ENCODE measurements around the gene SYN1. TPM values are rescaled to one million over a fixed set of nuclear protein-coding genes. Genes with fewer than 3 reads are reported as not detected.
"Not testable (repeated sequence)": the region's sequence is repeated elsewhere in the genome, so short reads cannot be mapped to it uniquely, and the experiment has no call there.

Gene SYN1
- total and polyA plus RNA-seq, 4 donors, result 0.09 to 2.5 (median 0.60) TPM

DNA sequence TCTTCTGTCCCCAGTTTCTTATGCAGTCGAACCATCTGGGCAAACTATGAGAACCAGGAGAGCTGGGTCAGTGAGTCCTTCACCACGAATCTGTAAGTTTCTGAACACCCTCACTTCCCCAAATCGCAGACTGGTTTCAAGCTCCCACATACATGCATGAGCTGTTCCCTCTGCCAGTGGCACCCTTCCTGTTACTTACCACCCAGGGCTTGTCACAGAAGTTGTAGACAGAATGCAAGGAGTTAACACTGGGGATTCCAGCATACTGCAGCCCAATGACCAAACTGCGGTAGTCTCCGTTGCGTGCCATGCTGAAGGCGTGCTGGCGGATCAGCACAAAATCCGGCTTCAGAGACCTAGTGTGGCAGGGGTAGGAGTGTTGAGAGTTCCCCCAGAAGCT lies 14.6 kb downstream of the SYN1 start:
- TF ChIP-seq SP1 (IDR thresholded peaks at IDR 0.05), result no peak
- TF ChIP-seq HNF4A (conservative IDR thresholded peaks at IDR 0.05), result no peak
- TF ChIP-seq NR2F2 (IDR thresholded peaks at IDR 0.05), result no peak
- TF ChIP-seq FOXA2 (IDR thresholded peaks at IDR 0.05), result no peak
- TF ChIP-seq TAF1 (conservative IDR thresholded peaks at IDR 0.05), result no peak
- Histone ChIP-seq H3K36me3 (ENCODE audit: control insufficient read depth in 4 of 4, insufficient read depth in 3 of 4, low read depth in 1 of 4, low read length in 3 of 4) (no peaks in the 10 kb centered on the region), H3K9ac (ENCODE audit: low read depth in 1 of 2, low read length in 2 of 2) (no peak overlapping the region), H3K4me1 (ENCODE audit: control insufficient read depth in 4 of 4, insufficient read depth in 4 of 4, low read length in 3 of 4) (no peaks in the 10 kb centered on the region), H3K27ac (ENCODE audit: low read depth in 1 of 2, low read length in 2 of 2) (no peak overlapping the region), H3K9me3 (ENCODE audit: control insufficient read depth in 4 of 4, low read length in 3 of 4) (no peaks in the 10 kb centered on the region), H3K27me3 (ENCODE audit: control insufficient read depth in 4 of 4, insufficient read depth in 4 of 4, low read length in 3 of 4) (no peaks in the 10 kb centered on the region), H3K4me3 (ENCODE audit: low read depth in 1 of 3, low read length in 3 of 3) (no peak overlapping the region)
- DNase-seq (ENCODE audit: low spot score), result no peak
- 70% methylated on average over 9 of the region's 9 CpGs for WGBS

DNA sequence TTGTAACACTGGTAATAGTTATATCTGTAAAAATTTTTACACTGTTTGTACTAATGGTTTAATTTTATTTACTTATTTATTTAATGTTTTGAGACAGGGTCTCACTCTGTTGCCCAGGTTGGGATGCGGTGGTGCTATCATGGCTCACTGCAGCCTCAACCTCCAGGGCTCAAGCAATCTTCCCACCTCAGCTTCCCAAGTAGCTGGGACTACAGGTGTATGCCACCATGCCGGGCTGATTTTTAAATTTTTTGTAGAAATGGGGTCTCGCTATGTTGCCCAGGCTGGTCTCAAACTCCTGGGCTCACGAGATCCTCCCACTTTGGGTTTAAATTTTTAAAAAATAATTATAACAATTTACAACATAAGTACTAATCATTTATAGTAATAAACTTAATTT lies 16.5 kb downstream of the SYN1 start:
- H3K27me3 ChIP-seq (ENCODE audit: control insufficient read depth in 4 of 4, insufficient read depth in 4 of 4, low read length in 3 of 4); H3K9me3 ChIP-seq (ENCODE audit: control insufficient read depth in 4 of 4, low read length in 3 of 4); H3K9ac ChIP-seq (ENCODE audit: low read depth in 1 of 2, low read length in 2 of 2): not testable (repeated sequence)

DNA sequence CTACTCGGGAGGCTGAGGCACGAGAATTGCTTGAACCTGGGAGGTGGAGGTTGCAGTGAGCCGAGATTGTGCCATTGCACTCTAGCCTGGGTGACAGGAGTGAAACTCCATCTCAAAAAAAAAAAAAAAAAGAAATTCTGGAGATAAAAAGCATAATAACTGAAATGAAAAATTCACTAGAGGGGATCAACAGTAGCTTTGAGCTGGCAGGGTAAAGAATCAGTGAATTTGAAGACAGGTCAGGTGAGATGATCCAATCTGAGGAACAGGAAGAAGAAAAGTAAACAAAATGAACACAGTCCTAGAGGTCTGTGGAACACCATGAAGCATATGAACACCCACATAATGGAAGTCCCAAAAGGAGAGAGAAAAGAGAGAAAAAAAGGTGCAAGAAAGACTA lies 22.4 kb downstream of the SYN1 start:
- Histone ChIP-seq H3K27me3 (ENCODE audit: control insufficient read depth in 4 of 4, insufficient read depth in 4 of 4, low read length in 3 of 4) (peaks cover 0 to 3% (median 0%) of the 10 kb centered on the region in 4 donors), H3K9ac (ENCODE audit: low read depth in 1 of 2, low read length in 2 of 2) (no peak overlapping the region), H3K27ac (ENCODE audit: low read depth in 1 of 2, low read length in 2 of 2) (no peak overlapping the region), H3K4me3 (ENCODE audit: low read depth in 1 of 3, low read length in 3 of 3) (no peak overlapping the region), H3K9me3 (ENCODE audit: control insufficient read depth in 4 of 4, low read length in 3 of 4) (peaks cover 0 to 3% (median 1%) of the 10 kb centered on the region in 4 donors), H3K36me3 (ENCODE audit: control insufficient read depth in 4 of 4, insufficient read depth in 3 of 4, low read depth in 1 of 4, low read length in 3 of 4) (no peaks in the 10 kb centered on the region), H3K4me1 (ENCODE audit: control insufficient read depth in 4 of 4, insufficient read depth in 4 of 4, low read length in 3 of 4) (no peaks in the 10 kb centered on the region)
- TF ChIP-seq RXRA (IDR thresholded peaks at IDR 0.05) (no peak), HNF4G (IDR thresholded peaks at IDR 0.05) (no peak), YY1 (IDR thresholded peaks at IDR 0.05) (no peak), RAD21 (IDR thresholded peaks at IDR 0.05) (no peak), HNF4A (conservative IDR thresholded peaks at IDR 0.05) (no peak)
- TF ChIP-seq, protein P1, sequence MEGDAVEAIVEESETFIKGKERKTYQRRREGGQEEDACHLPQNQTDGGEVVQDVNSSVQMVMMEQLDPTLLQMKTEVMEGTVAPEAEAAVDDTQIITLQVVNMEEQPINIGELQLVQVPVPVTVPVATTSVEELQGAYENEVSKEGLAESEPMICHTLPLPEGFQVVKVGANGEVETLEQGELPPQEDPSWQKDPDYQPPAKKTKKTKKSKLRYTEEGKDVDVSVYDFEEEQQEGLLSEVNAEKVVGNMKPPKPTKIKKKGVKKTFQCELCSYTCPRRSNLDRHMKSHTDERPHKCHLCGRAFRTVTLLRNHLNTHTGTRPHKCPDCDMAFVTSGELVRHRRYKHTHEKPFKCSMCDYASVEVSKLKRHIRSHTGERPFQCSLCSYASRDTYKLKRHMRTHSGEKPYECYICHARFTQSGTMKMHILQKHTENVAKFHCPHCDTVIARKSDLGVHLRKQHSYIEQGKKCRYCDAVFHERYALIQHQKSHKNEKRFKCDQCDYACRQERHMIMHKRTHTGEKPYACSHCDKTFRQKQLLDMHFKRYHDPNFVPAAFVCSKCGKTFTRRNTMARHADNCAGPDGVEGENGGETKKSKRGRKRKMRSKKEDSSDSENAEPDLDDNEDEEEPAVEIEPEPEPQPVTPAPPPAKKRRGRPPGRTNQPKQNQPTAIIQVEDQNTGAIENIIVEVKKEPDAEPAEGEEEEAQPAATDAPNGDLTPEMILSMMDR (IDR thresholded peaks at IDR 0.05; ENCODE audit: low read depth, low read length, missing input control), result no peak
- no peak for DNase-seq (ENCODE audit: low spot score)
- 96% methylated on average over 3 of the region's 3 CpGs for WGBS

More for the DNA sequence above, 16.5 kb downstream of the SYN1 start:
- DNase-seq (ENCODE audit: low spot score); H3K4me3 ChIP-seq (ENCODE audit: low read depth in 1 of 3, low read length in 3 of 3); H3K36me3 ChIP-seq (ENCODE audit: control insufficient read depth in 4 of 4, insufficient read depth in 3 of 4, low read depth in 1 of 4, low read length in 3 of 4); H3K27ac ChIP-seq (ENCODE audit: low read depth in 1 of 2, low read length in 2 of 2); H3K4me1 ChIP-seq (ENCODE audit: control insufficient read depth in 4 of 4, insufficient read depth in 4 of 4, low read length in 3 of 4): not testable (repeated sequence)
- WGBS, result 97% methylated on average over 4 of the region's 4 CpGs

- Histone ChIP-seq H3K4me3 (ENCODE audit: low read depth in 1 of 3, low read length in 3 of 3) (no peak overlapping the region), H3K36me3 (ENCODE audit: control insufficient read depth in 4 of 4, insufficient read depth in 3 of 4, low read depth in 1 of 4, low read length in 3 of 4) (no peaks in the 10 kb centered on the region), H3K9ac (ENCODE audit: low read depth in 1 of 2, low read length in 2 of 2) (no peak overlapping the region), H3K9me3 (ENCODE audit: control insufficient read depth in 4 of 4, low read length in 3 of 4) (peaks cover 0 to 3% (median 1%) of the 10 kb centered on the region in 4 donors), H3K4me1 (ENCODE audit: control insufficient read depth in 4 of 4, insufficient read depth in 4 of 4, low read length in 3 of 4) (no peaks in the 10 kb centered on the region), H3K27me3 (ENCODE audit: control insufficient read depth in 4 of 4, insufficient read depth in 4 of 4, low read length in 3 of 4) (peaks cover 0 to 3% (median 0%) of the 10 kb centered on the region in 4 donors), H3K27ac (ENCODE audit: low read depth in 1 of 2, low read length in 2 of 2) (no peak overlapping the region)
- TF ChIP-seq YY1 (IDR thresholded peaks at IDR 0.05) (no peak), JUND (IDR thresholded peaks at IDR 0.05) (no peak), FOXA2 (IDR thresholded peaks at IDR 0.05) (no peak), HNF4G (IDR thresholded peaks at IDR 0.05) (no peak), RXRA (IDR thresholded peaks at IDR 0.05) (no peak)
- TF ChIP-seq, protein P2, sequence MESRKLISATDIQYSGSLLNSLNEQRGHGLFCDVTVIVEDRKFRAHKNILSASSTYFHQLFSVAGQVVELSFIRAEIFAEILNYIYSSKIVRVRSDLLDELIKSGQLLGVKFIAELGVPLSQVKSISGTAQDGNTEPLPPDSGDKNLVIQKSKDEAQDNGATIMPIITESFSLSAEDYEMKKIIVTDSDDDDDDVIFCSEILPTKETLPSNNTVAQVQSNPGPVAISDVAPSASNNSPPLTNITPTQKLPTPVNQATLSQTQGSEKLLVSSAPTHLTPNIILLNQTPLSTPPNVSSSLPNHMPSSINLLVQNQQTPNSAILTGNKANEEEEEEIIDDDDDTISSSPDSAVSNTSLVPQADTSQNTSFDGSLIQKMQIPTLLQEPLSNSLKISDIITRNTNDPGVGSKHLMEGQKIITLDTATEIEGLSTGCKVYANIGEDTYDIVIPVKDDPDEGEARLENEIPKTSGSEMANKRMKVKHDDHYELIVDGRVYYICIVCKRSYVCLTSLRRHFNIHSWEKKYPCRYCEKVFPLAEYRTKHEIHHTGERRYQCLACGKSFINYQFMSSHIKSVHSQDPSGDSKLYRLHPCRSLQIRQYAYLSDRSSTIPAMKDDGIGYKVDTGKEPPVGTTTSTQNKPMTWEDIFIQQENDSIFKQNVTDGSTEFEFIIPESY (IDR thresholded peaks at IDR 0.05), result no peak
- no peak for DNase-seq (ENCODE audit: low spot score)
- 83% methylated on average over 2 of the region's 2 CpGs for WGBS
These were observed 23.4 kb downstream of the SYN1 start for GRCh38 chrX:47596256-47596655.
